Testis (tissue), 2 donors: Measurements from ENCODE around the gene MRPL24.

Experiments
- CTCF ChIP-seq, 3 experiments: fragments of 450-650 bp in 2 of 3; fragments of 200-600 bp in 1 of 3; sonication (generic) in 1 of 3; IDR thresholded peaks; one replicate each; pipeline ENCODE4 v1.5.1; 2016 to 2019; ENCODE audit warnings: antibody characterized with exemption in 3 of 3, mild to moderate bottlenecking in 2 of 3, moderate library complexity in 1 of 3
- POLR2A ChIP-seq: fragments of 450-650 bp; IDR thresholded peaks from one replicate; pipeline ENCODE4 v1.6.1; 2017; ENCODE audit warnings: antibody characterized with exemption, mild to moderate bottlenecking, moderate library complexity

GRCh38 chr1:156742801-156743200 lies 1.9 kb upstream of the MRPL24 start:
- no peak for TF ChIP-seq POLR2A
- TF ChIP-seq CTCF (IDR thresholded peaks at IDR 0.05): no peak
